Brain microvascular endothelial cell (primary cell): ENCODE measurements around the gene METTL22.

ENCODE experiments used
- DNase-seq: peaks from one replicate; pipeline ENCODE4 v3.0.0-alpha.2; 2020
- H3K27ac ChIP-seq: fragments of 250-450 bp; sonication (Bioruptor Pico); 2 replicates; pipeline ENCODE4 v1.5.1; 2020; ENCODE audit warnings: mild to moderate bottlenecking, moderate library complexity
- H3K27me3 ChIP-seq: fragments of 250-450 bp; sonication (Bioruptor Pico); replicated peaks from 2 replicates; pipeline ENCODE4 v1.5.1; 2020; ENCODE audit warnings: mild to moderate bottlenecking
- H3K36me3 ChIP-seq: fragments of 250-450 bp; sonication (Bioruptor Pico); replicated peaks from 2 replicates; pipeline ENCODE4 v1.5.1; 2020; ENCODE audit warnings: mild to moderate bottlenecking
- H3K4me3 ChIP-seq: 2 replicates; pipeline ENCODE4 v1.5.1; 2011; ENCODE audit warnings: low read depth, mild to moderate bottlenecking, control low read depth, low read length, moderate library complexity
- CTCF ChIP-seq: IDR thresholded peaks from 2 replicates; pipeline ENCODE4 v1.5.1; 2011; ENCODE audit warnings: low read depth, mild to moderate bottlenecking, moderate library complexity, low read length, control low read depth, inconsistent platforms; ENCODE audit errors: missing control alignments
- in situ Hi-C: cut with HindIII; loops from 2 replicates; pipeline ENCODE4 v1.10.0; 2017; ENCODE audit warnings: low sequenced_read_pairs, low pct_ligation_motif_present

METTL22 gene

GRCh38 chr16:8600144-8600775 lies 21.2 kb upstream of the METTL22 start:
- H3K27me3 ChIP-seq = no peaks in the 10 kb centered on the region
- DNase-seq = no peak
- no peak overlapping the region for H3K4me3 ChIP-seq
- no peak overlapping the region for H3K27ac ChIP-seq
- H3K36me3 ChIP-seq = no peaks in the 10 kb centered on the region
- in situ Hi-C loops = no loop called here
- no peak for TF ChIP-seq CTCF

GRCh38 chr16:8605554-8605953 lies 15.9 kb upstream of the METTL22 start:
- no peak for TF ChIP-seq CTCF
- Histone ChIP-seq H3K4me3 (no peak overlapping the region), H3K27ac (no peak overlapping the region), H3K36me3 (no peaks in the 10 kb centered on the region), H3K27me3 (no peaks in the 10 kb centered on the region)
- in situ Hi-C loops = no loop called here
- DNase-seq = no peak

- no peak for TF ChIP-seq CTCF
- Histone ChIP-seq H3K27me3 (no peaks in the 10 kb centered on the region), H3K36me3 (no peaks in the 10 kb centered on the region), H3K27ac (no peak overlapping the region), H3K4me3 (no peak overlapping the region)
- in situ Hi-C loops = no loop called here
- DNase-seq = no peak
These were observed 14.3 kb upstream of the METTL22 start for GRCh38 chr16:8607214-8607613.

- Histone ChIP-seq H3K4me3 (no peak overlapping the region), H3K27me3 (no peaks in the 10 kb centered on the region), H3K36me3 (no peaks in the 10 kb centered on the region), H3K27ac (no peak overlapping the region)
- TF ChIP-seq CTCF = no peak
- DNase-seq = no peak
- in situ Hi-C loops = no loop called here
These were observed 10.4 kb upstream of the METTL22 start for GRCh38 chr16:8611122-8611521.

- Histone ChIP-seq H3K27me3 (no peaks in the 10 kb centered on the region), H3K4me3 (no peak overlapping the region), H3K36me3 (no peaks in the 10 kb centered on the region), H3K27ac (no peak overlapping the region)
- in situ Hi-C loops = no loop called here
- TF ChIP-seq CTCF = no peak
- DNase-seq = peak; percentile 43
These were observed 9.5 kb upstream of the METTL22 start for GRCh38 chr16:8611886-8612600.

- DNase-seq = no peak
- H3K36me3 ChIP-seq = no peaks in the 10 kb centered on the region
- in situ Hi-C loops = no loop called here
- no peak for TF ChIP-seq CTCF
- H3K4me3 ChIP-seq = no peak overlapping the region
- H3K27ac ChIP-seq = no peak overlapping the region
- H3K27me3 ChIP-seq = no peaks in the 10 kb centered on the region
These were observed 7.0 kb upstream of the METTL22 start for GRCh38 chr16:8614435-8615029.
